ENCODE measurements around the gene GPC6.

GPC6 gene

GRCh38 chr13:94210816-94211215 lies 984.2 kb downstream of the GPC6 start:
- no peak for TF ChIP-seq POLR2AphosphoS5 (IDR thresholded peaks at IDR 0.05; ENCODE audit: low read depth)
- TF ChIP-seq, protein P1, sequence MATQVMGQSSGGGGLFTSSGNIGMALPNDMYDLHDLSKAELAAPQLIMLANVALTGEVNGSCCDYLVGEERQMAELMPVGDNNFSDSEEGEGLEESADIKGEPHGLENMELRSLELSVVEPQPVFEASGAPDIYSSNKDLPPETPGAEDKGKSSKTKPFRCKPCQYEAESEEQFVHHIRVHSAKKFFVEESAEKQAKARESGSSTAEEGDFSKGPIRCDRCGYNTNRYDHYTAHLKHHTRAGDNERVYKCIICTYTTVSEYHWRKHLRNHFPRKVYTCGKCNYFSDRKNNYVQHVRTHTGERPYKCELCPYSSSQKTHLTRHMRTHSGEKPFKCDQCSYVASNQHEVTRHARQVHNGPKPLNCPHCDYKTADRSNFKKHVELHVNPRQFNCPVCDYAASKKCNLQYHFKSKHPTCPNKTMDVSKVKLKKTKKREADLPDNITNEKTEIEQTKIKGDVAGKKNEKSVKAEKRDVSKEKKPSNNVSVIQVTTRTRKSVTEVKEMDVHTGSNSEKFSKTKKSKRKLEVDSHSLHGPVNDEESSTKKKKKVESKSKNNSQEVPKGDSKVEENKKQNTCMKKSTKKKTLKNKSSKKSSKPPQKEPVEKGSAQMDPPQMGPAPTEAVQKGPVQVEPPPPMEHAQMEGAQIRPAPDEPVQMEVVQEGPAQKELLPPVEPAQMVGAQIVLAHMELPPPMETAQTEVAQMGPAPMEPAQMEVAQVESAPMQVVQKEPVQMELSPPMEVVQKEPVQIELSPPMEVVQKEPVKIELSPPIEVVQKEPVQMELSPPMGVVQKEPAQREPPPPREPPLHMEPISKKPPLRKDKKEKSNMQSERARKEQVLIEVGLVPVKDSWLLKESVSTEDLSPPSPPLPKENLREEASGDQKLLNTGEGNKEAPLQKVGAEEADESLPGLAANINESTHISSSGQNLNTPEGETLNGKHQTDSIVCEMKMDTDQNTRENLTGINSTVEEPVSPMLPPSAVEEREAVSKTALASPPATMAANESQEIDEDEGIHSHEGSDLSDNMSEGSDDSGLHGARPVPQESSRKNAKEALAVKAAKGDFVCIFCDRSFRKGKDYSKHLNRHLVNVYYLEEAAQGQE (IDR thresholded peaks at IDR 0.05; ENCODE audit: insufficient replicate concordance, low read depth), result no peak
- no peak for TF ChIP-seq GABPA (IDR thresholded peaks at IDR 0.05; ENCODE audit: low read depth)
- no peak for TF ChIP-seq SPI1 (IDR thresholded peaks at IDR 0.05; ENCODE audit: borderline replicate concordance, low read depth)
- TF ChIP-seq CTCF (IDR thresholded peaks at IDR 0.05; ENCODE audit: insufficient read depth, low read length), result no peak
- Histone ChIP-seq H3K27me3 (ENCODE audit: insufficient read depth, poor library complexity, severe bottlenecking) (peaks cover 2% of the 10 kb centered on the region), H3K27ac (replicated peaks) (no peak overlapping the region), H3K4me3 (replicated peaks; ENCODE audit: insufficient read depth, low read length) (no peak overlapping the region)
- DNase-seq (ENCODE audit: low read depth in 1 of 2, low spot score in 1 of 2), result no peak

- no peak overlapping the region for H3K27ac ChIP-seq (replicated peaks)
- TF ChIP-seq GABPA (IDR thresholded peaks at IDR 0.05; ENCODE audit: low read depth) (no peak), POLR2AphosphoS5 (IDR thresholded peaks at IDR 0.05; ENCODE audit: low read depth) (no peak), CTCF (IDR thresholded peaks at IDR 0.05; ENCODE audit: insufficient read depth, low read length) (no peak), SPI1 (IDR thresholded peaks at IDR 0.05; ENCODE audit: borderline replicate concordance, low read depth) (no peak)
- TF ChIP-seq, protein P1 (IDR thresholded peaks at IDR 0.05; ENCODE audit: insufficient replicate concordance, low read depth), result no peak
- no peak for DNase-seq (ENCODE audit: low read depth in 1 of 2, low spot score in 1 of 2)
- no peak overlapping the region for H3K4me3 ChIP-seq (replicated peaks; ENCODE audit: insufficient read depth, low read length)
- H3K27me3 ChIP-seq (ENCODE audit: insufficient read depth, poor library complexity, severe bottlenecking), result peaks cover 2% of the 10 kb centered on the region
Observed at GRCh38 chr13:94212196-94212595, 985.6 kb downstream of the GPC6 start.

GRCh38 chr13:94214121-94214520 lies 987.5 kb downstream of the GPC6 start:
- Histone ChIP-seq H3K27me3 (ENCODE audit: insufficient read depth, poor library complexity, severe bottlenecking) (peaks cover 2% of the 10 kb centered on the region), H3K4me3 (replicated peaks; ENCODE audit: insufficient read depth, low read length) (no peak overlapping the region), H3K27ac (replicated peaks) (no peak overlapping the region)
- no peak for DNase-seq (ENCODE audit: low read depth in 1 of 2, low spot score in 1 of 2)
- no peak for TF ChIP-seq SPI1 (IDR thresholded peaks at IDR 0.05; ENCODE audit: borderline replicate concordance, low read depth)
- TF ChIP-seq, protein P1 (IDR thresholded peaks at IDR 0.05; ENCODE audit: insufficient replicate concordance, low read depth), result no peak
- TF ChIP-seq GABPA (IDR thresholded peaks at IDR 0.05; ENCODE audit: low read depth), result no peak
- TF ChIP-seq POLR2AphosphoS5 (IDR thresholded peaks at IDR 0.05; ENCODE audit: low read depth), result no peak

Data from HL-60 (cell line).